ENCODE measurements around the gene PDE6B.
"Not testable (repeated sequence)": the region's sequence is repeated elsewhere in the genome, so short reads cannot be mapped to it uniquely, and the experiment has no call there.

Gene PDE6B

DNA sequence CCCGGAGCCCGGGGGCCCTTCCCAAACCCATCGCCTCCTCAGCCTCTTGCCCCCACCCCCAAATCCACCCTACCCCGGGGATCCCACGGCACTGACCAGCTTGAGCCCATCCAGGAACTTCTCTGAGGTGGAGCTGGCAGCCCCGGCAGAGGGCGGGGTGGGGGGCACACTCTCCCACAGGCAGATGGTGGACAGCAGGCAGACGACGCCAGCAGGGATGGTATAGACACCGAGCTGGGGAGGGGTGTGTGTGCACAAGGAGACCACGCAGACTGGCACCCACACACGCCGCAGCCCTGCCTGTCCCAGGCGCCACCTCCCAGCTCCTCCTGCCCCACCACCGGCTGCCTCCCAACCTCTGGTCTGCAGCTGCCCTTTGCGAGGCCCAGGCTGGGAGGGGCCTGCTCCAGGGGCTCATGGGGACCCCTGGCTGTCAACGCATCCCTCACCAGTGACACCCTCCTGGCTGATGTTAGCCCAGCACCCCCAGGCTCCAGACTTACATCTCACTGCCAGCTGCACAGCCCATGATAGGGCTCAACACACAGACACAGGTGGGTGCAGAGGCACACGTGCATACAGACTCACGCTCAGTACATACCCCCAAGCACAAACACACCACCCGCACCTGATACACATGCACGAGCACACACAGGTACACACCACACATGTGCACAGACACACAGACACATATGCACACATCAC, 59.4 kb downstream of the PDE6B start:
- DNase-seq = no peak

DNA sequence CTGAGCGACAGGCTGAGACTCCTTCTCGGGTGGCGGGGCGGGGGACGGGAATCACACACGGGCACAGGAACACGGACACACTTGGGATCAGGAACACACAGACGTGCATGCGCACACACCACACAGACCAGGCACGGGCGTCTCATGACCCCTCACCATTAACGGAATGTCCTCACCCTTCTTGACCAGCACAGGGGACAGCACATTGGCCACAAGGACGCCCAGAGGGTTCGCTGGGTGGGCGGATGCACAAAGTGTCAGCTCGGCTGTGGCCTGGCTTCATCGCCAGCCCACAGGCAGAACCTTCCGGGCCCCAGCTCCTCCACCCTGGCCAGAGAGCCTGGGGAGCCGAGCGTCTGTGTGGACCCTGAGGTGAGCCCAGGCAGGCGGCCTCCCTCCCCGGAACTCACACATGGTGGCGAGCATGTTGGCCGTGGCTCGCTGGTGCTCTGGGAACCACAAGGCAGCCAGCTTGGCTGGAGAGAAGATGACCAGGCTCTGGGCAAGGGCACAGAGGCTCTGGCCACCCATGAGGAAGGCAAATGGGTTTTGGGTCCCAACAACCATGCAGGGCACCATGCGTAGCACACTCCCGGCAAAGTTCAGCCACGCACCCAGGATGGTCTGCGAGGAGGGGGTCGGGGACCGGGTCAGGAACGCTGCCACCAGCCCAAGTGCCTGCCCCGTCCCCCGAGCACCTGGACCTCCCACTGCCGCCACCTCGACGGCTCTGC, 60.5 kb downstream of the PDE6B start:
- no peak for DNase-seq

DNA sequence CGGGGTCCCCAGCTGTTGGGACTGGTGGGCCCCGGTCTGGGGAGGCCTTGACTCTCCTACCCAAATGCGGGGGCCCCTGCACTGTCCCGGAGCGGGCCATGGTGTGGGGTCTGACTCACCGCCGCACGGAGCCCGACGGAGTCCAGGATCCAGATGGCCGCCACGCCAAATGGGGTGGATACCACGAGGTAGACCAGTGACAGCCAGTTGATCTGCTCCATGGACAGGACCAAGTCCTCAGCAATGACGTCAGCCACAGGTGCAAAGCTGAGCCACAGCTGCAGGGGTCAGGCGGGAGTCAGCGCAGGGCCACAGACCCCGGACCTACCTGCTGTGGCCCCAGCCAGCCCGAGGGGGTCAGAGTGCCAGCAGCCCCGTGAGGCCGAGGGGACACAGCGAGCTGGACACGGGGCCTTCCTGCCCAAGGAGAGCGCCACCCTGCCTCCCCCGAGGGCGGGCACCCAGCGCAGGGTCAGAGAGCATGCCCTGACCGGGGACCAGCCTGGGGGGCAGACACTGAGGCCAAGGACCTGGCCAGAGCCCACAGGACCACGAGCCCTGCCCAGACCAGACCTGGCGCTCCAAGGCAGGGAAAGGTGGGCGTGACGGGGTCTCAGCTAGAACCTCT, 61.2 kb downstream of the PDE6B start:
- DNase-seq = no peak

DNA sequence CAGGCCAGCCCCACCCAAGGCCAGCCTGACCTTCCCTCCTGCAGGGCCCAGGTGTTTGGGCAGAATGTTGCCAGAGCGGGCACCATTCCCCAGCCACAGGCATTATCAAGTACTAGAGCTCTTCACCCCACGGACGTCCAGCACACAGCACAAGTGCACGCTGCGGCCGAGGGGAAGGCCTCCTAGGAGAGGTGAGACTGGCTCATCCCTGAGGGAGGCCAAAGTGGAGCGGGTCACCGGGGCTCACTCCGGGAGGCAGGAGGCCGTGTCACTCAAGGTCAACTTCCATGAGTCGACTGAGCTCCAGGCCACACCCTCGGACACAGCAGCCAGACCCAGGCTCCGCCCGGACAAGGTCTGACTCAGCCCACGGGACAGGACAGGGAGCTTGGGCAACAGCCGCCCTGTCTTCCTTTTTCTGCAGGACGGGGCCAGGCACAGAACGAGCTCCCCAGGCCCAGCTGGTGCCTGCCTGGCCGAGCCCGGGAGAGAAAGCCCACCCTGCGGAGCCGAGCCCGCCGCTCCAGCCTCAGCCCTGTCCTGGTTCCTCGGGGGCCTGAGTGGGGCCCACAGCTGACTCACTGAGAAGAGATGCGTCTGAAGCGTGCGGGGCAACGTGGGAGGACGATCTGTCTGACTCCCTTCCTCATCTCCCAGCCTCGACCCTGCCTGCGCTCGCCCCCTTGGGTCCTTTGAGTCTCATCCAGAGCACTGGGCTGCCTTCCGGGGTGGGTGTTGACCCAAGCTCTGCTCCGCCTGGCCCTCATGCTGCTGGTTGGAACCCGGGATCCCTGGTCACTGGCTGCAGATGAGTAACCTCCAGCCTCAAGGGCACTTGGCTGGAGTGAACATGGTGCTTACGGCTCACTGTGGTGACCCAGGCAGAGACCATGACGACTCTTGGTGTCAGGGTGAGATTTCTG, 61.9 kb downstream of the PDE6B start:
- DNase-seq = peak; percentile 44

DNA sequence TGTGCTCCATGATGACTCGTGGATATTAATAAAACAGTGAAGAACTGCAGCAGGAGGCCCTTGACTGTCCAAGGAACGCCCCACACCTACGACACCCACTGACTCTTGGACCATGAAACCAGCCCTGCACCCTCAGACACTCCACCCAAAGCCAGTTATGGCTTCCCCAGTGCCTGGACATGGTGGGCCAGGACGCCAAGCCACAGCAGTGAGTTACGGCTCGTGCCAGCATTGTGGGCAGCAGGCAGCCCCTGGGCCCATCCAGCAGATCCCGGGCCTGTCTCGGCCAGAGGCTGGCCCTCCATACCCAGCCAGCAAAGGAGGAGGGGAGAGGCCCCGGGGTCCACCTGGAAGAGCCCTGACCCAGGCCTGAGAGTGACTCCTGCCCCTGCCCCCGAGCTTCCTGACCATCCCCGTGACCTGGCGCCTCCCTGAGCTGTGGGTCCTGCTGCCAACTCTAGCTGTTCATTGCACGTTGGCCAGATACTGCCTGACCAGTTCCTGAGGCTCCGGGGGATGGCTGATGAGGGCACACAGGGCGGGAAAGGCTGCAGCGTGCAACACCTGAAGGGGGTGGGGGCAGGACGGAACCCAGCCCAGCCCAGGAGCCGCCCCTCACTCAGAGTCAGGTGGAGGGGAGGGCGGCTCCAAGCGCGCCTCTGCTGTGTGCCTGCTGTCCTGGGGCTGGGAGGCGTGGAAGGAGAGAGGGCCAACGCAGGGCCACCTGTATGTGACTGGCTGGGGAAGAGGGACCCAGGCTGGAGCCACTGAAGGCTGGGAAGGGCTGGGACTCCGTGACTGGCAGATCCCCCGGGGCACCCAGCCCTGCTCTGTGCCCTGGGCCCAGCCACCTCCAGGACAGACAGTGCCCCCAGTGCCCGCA, 62.8 kb downstream of the PDE6B start:
- DNase-seq = no peak

DNA sequence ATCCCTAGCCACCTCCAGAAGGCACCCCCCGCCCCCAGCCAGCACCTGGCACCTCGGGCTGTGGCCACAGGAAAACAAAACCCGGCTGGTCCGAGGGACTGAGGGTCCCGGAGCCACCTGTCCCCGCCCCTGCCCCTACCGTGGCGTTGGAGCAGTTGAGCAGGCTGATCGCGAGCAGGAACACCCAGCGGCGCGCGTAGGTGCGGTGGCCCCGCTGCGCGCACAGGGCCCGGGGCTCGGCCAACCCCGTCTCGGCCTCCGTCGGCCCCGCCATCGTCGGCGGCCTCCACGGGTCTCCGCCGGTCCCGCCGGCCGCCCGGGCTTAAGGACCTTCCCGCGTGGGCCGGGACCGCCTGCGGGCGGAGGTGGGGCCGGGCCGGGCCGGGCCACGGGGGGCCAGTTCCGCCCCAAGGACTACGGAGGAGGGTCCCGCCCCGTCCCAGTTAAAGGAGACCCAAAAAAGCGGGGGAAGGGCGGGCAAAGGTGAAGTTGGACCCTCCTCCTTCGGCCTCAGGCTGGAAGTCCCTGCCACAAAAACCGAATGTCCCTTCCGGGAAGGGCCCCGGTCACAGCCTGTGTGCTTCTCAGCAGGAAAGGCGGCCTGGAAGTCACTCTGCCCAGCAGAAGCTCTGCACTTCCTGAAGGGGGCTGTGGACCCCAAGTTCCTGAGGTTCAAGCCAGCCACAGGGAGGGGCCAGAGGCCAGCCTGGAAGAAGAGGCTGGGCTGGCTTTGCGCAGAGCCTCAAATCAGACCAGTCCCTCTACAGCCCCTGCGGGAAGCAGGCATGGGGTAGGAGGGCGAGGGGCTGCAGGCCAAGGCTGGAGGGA, 63.7 kb downstream of the PDE6B start, which contains the start of gene SLC49A3:
TSS of gene SLC49A3 (minus strand) at position 298 of the 828 bp plus-strand sequence. CDS start at position 274, 24 bp downstream.
- DNase-seq = no peak

DNA sequence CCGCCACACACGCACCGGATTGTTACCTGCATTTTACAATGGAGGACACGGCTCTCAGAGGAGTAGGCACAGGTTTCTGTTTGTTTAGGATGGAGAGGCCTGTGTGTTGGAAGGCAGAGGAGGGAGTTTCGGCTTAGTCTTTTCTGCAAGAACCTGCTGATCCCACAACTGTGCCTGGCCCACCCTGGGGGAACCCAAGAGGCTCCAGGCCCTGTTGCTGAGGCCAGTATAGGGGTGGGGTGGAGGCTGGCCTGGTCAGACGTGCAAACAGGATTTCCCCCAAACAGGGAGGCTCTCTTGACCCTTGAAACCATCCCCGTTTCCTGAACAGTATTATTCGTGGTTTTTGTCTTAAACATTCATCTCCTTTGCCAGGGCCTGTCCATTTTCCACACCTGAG, 64.3 kb downstream of the PDE6B start:
- no peak for DNase-seq

DNA sequence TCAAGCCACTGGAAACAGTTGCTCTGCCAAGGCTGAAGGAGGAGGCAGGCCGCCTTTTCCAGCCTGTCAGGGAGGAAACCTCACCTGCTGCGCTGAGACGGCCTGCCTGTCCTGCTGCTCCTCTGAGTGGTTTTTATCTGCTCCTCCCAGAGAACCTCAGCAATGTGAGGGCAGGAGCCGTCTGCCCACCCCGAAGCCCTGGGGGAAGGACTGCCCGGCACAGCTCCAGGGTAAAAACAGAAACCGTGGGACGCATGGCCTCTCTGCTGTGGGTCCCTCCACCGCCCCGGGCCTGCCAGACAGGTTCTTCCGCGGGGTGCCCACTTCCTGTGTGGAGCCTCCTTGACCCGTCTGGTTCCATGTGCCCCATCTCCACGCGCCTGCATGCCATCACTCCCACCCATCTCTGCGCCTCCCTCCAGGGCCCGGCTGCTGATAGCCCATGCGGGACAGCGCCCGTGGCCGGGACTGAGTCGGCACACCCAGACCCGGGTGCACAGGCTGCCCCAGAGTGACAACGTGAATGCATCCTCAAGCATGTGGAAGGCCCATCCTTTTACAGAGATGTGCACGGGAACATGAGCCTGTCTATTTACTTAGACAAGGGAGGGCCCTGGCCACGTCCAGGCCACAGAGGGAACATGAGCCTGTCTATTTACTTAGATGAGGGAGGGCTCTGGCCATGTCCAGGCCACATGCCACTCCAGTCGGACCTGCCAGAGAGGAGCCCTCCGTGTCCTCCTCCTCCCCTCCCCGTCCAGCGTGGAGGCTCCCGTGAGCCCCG, 67.6 kb downstream of the PDE6B start:
- DNase-seq = no peak

DNA sequence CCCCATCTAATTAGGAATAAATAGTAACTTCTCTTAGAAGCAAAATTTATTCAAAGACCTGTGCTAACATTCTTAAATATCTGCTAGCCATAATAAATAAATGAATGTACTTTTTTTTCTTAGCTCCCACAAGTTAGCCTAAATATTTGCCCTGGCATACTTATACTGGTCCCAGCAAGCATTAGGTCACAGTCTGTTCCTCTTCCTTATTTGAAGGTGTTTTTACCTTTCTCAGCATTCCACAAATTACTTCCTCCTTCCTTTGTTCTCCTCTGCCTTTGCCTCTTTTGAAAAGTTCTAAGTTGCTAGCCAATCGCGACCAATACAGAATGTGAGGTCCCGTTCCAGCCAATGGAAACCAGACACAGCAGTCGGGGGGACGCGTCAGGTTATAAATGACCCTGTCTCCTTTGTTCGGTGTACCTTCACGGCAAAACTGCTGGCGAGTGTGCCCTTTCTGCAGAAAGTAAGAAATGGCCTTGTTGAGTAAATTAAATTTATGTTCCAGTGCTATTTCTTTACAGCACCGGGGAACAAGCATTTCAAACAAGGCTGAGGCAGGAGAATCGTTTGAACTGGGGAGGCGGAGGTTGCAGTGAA, 69.1 kb downstream of the PDE6B start:
- not testable (repeated sequence) for DNase-seq

DNA sequence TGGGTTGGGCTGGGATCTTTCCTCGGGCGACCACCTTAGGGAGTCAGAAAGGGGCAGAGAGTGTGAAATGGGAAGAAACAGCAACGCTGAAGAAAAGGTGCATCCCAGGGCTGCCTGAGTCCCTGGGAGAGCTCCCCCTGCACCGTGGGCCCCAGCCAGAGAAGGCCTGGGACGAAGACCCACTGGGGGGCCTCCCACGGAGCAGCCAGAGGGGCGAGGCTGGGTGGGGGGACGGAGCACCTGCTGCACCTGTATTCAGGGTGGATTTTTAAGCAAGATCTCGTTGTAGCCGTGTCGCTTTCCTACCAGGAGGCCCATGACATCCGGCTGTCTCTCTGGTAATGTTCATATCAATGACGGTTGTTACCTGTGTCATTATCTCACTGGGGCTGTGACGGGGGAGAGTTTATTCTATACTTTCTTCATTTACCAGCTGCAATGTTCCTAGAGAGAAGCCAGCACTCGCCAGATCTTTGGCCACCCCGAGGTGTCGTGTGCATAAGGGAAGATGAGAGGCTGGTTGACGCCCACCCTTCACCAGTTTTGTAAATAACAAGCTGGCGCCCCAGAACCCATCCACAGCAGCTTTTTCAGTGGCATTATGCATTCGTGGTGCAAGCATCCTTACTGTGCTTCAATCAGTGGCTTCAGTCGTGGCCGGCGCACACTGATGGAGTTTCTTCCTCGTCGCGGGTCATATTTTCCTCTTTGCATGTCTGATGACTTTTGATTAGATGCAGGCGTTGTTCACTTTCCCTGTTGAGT, 74.6 kb downstream of the PDE6B start:
- DNase-seq = no peak

DNA sequence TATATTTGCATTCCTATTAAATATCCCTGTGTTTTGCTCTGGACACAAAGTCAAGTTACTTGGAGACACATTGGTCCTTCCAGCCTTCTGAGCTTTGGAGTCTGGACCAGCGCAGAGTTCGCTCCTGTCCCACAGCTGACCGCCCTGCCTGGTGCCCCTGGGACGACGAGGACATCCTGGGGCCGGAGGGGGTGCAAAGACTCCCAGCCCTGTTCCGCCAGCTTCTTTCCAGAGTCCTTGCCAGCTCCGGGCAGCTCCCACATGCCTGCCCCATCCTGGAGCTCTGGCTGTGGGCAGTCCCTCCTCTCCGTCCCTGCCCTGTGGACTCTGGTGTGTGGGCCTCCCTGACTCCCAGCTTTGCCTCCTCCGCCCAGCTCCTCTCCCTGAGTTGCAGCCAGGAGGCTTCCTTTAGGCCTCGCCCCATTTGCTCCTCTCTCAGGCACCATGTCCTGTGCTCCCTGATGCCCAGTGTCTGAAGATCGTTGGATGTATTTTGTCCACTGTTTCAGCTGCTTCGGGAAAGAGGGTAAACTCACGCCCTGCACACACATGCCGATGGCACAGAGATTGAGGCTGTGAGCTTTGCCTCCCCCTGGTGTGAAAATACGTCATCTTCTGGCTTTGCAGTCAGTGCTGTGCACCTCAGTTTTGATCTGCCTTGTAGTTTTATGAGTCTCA, 75.4 kb downstream of the PDE6B start:
- DNase-seq = no peak

DNA sequence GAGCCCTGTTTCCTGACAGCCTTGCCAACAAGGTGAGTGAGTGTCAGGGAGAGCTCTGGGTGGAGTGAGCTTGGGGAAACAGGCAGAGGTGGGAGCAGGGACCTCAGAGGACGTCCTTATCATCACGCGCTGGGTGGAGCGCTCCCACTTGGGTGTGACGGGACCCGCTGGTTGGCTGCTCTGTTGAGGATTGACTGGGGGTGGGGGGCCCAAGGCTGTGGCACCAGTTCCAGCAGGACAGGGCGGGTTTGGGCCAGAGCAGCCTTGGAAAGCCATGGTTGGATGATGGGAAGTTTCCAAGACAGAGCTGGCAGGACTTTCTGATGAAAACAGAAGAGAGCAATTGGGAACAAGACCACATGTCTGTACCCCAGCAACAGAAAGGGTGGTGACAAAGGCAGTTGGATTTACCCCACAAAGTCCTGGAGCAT, 77.3 kb downstream of the PDE6B start:
- no peak for DNase-seq

DNA sequence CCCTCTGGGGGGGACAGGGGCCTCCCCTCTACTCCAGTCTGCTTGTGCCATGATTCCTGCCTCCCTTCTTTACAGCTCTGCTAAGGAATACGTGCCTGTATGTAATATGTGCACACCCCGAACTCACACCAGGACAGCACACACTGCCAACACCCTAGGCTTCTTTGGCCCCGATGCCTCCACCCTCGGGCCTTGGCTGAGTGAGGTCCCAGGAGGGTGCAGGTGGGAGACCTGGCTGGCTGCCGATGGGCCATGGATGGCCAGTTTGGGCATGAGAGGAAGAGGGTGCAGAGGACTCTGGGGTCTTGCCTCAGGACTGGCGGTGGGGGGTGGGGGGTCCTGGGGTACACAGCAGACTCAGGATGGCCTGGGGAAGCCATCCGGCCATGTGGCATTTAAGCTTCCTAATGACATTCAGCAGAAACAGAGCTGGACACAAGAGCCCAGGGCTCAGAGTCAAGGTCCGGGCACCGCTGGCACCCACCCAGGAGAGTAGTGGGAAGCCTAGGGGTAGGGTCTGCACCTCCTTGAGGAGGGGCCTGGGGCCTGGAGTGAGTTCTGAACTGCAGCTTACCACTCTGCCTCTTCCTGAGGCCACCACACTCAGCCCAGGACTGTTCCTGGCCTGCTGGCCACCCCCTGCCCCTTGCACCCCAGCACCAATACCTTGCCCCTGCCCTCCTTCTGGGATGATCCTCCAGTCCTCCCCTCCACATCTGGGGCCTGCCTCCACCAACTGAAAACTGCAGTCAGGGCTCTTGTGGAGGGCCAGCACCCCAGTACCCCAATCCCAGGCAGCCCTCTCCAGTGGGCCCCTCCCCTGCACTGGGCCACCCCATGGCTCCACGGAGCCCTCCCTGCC, 78.2 kb downstream of the PDE6B start:
- DNase-seq = no peak

DNA sequence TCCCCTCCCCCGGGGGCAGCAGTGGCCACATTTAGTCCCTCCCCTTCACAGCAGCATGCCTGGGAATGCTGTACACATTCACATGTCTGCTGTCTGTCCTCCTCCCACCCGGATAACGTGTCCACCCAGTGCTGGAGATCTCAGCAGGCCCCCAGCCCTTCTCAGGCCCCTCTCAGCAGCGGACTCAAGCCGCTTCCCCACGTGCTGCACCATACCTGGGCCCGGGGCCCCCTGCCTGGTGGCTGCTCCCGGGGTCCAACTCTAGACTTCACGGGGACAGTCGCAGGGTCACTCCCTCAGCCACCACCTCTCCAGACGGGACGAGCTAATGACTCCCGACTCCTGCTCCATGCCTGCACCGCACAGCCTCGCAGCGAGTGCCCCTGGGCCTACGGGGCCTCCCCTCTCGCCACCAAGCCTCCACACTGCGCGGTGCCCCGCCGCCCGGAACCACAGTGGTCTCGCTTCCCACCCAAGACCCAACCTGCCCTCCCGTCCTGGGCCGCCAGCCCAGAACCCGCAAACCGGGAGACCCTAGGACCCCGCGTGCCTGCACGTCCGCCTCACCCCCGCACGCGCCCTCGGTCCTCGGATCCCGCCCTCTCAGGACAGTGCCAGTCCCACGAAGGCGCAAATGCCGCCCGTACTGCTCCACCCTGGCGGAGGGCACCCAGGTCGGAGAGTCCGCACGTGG, 79.0 kb downstream of the PDE6B start:
- no peak for DNase-seq

DNA sequence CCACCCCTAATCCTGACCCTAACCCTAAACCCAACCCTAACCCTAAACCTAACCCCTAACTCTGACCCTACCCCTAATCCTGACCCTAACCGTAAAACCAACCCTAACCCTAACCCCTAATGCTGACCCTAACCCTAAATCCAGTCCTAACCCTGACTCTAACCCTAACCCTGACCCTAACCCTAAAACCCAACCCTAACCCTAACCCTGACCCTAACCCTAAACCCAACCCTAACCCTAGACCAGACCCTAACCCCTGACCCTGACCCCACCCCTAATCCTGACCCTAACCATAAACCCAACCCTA, 79.6 kb downstream of the PDE6B start:
- no peak for DNase-seq

All from fibroblast of skin of abdomen (primary cell).